Islet precursor cell (in vitro differentiated cells): ENCODE data around the gene RBSN.

Source experiments
- DNase-seq: peaks from one replicate; pipeline ENCODE4 v3.0.0-alpha.2; 2018

The RBSN gene

GRCh38 chr3:15056676-15057404 lies 42.1 kb downstream of the RBSN start:
- no peak for DNase-seq

GRCh38 chr3:15055019-15055557 lies 43.9 kb downstream of the RBSN start:
- no peak for DNase-seq

- no peak for DNase-seq
These were observed 45.4 kb downstream of the RBSN start for GRCh38 chr3:15053541-15053940.

- peak; percentile 74 for DNase-seq
These were observed 46.4 kb downstream of the RBSN start for GRCh38 chr3:15052335-15053242.

GRCh38 chr3:15051531-15051930 lies 47.4 kb downstream of the RBSN start:
- DNase-seq, result peak; percentile 88

GRCh38 chr3:15050405-15051092 lies 48.4 kb downstream of the RBSN start:
- DNase-seq, result no peak

- no peak for DNase-seq
These were observed 49.4 kb downstream of the RBSN start for GRCh38 chr3:15049584-15049983.

GRCh38 chr3:15045667-15046066 lies 53.3 kb downstream of the RBSN start:
- no peak for DNase-seq

GRCh38 chr3:15044326-15044725 lies 54.6 kb downstream of the RBSN start:
- DNase-seq, result no peak

- no peak for DNase-seq
These were observed 55.4 kb downstream of the RBSN start for GRCh38 chr3:15043408-15044171.

- DNase-seq, result no peak
These were observed 56.0 kb downstream of the RBSN start for GRCh38 chr3:15042936-15043335.

- no peak for DNase-seq
These were observed 57.0 kb downstream of the RBSN start for GRCh38 chr3:15041950-15042349.

GRCh38 chr3:15040844-15041243 lies 58.1 kb downstream of the RBSN start:
- no peak for DNase-seq

- DNase-seq, result no peak
These were observed 60.6 kb downstream of the RBSN start for GRCh38 chr3:15038306-15038705.

- DNase-seq, result no peak
These were observed 65.8 kb downstream of the RBSN start for GRCh38 chr3:15033103-15033502.

GRCh38 chr3:15032650-15033049 lies 66.3 kb downstream of the RBSN start:
- DNase-seq, result no peak

- no peak for DNase-seq
These were observed 69.3 kb downstream of the RBSN start for GRCh38 chr3:15029625-15030024.

GRCh38 chr3:15023719-15024118 lies 75.2 kb downstream of the RBSN start:
- DNase-seq, result peak; percentile 62

GRCh38 chr3:15023249-15023648 lies 75.7 kb downstream of the RBSN start:
- peak; percentile 59 for DNase-seq
